CD8-positive, alpha-beta memory T cell (primary cell): ENCODE measurements around the gene PPIL6. TPM values are rescaled to one million over a fixed set of nuclear protein-coding genes. Genes with fewer than 3 reads are reported as not detected.

Experiments used
- CTCF ChIA-PET: fragments of 350-600 bp; sonication (Branson Sonifier 250); formaldehyde crosslinking; loops from one replicate; lab custom pipeline; 2021; ENCODE audit warnings: antibody characterized with exemption; lab: Charles Lee
- POLR2A ChIA-PET: fragments of 350-600 bp; sonication (Branson Sonifier 250); formaldehyde crosslinking; loops from one replicate; lab custom pipeline; 2021; ENCODE audit warnings: antibody characterized with exemption; lab: Charles Lee
- DNase-seq, 5 donors: peaks; one replicate each; pipeline versions ENCODE4 v3.0.0 to v3.0.0-alpha.2; 2020 to 2022; ENCODE audit warnings: mixed read lengths in 1 of 5
- H3K27ac ChIP-seq: one replicate; pipeline ENCODE4 v1.7.0; 2013; ENCODE audit warnings: low read depth, mild to moderate bottlenecking, low read length, moderate library complexity
- H3K27me3 ChIP-seq: 2 replicates; pipeline ENCODE4 v1.7.0; 2013; ENCODE audit warnings: low read length, mild to moderate bottlenecking; ENCODE audit not compliant: insufficient read depth, poor library complexity, severe bottlenecking
- H3K36me3 ChIP-seq: 2 replicates; pipeline ENCODE4 v1.7.0; 2013; ENCODE audit warnings: mild to moderate bottlenecking, low read length, moderate library complexity; ENCODE audit not compliant: insufficient read depth
- H3K4me1 ChIP-seq: 2 replicates; pipeline ENCODE4 v1.7.0; 2013; ENCODE audit warnings: mild to moderate bottlenecking, low read length, moderate library complexity; ENCODE audit not compliant: insufficient read depth
- H3K4me3 ChIP-seq: 2 replicates; pipeline ENCODE4 v1.7.0; 2013; ENCODE audit warnings: mild to moderate bottlenecking, low read length
- H3K9me3 ChIP-seq: 2 replicates; pipeline ENCODE4 v1.7.0; 2013; ENCODE audit warnings: mild to moderate bottlenecking, low read length
- H3K27ac Mint-ChIP-seq, 8 donors: one replicate each; pipeline ENCODE4 v1.8.0; 2020 to 2021; ENCODE audit warnings: mixed read lengths in 8 of 8, mild to moderate bottlenecking in 6 of 8, inconsistent platforms in 3 of 8, moderate library complexity in 3 of 8
- H3K27me3 Mint-ChIP-seq, 2 donors: one replicate each; pipeline ENCODE4 v1.8.0; 2020 to 2021; ENCODE audit warnings: mixed read lengths in 2 of 2, mild to moderate bottlenecking in 1 of 2, moderate library complexity in 1 of 2
- H3K36me3 Mint-ChIP-seq, 3 donors: one replicate each; pipeline ENCODE4 v1.8.0; 2020 to 2021; ENCODE audit warnings: mixed read lengths in 3 of 3, inconsistent platforms in 1 of 3, mild to moderate bottlenecking in 1 of 3
- H3K4me1 Mint-ChIP-seq, 3 donors: one replicate each; pipeline ENCODE4 v1.8.0; 2020 to 2021; ENCODE audit warnings: mixed read lengths in 3 of 3, inconsistent platforms in 1 of 3, mild to moderate bottlenecking in 1 of 3
- H3K4me3 Mint-ChIP-seq, 7 donors: one replicate each; pipeline ENCODE4 v1.8.0; 2020 to 2021; ENCODE audit warnings: mixed read lengths in 7 of 7, mild to moderate bottlenecking in 6 of 7, moderate library complexity in 4 of 7, inconsistent platforms in 2 of 7
- H3K9me3 Mint-ChIP-seq, 5 donors: one replicate each; pipeline ENCODE4 v1.8.0; 2020 to 2022; ENCODE audit warnings: mixed read lengths in 5 of 5, mild to moderate bottlenecking in 3 of 5, moderate library complexity in 2 of 5, inconsistent platforms in 1 of 5
- polyA plus RNA-seq: library from polyadenylated mRNA; unstranded; fragments of 300-500 nt; fragmentation: Illumina TruSeq; gene quantifications from one replicate; pipeline ENCODE4 v1.2.3, GENCODE V29; 2021
- total RNA-seq, 2 experiments: library from RNA; stranded (reverse); gene quantifications; one replicate each; pipeline ENCODE4 v1.2.3, GENCODE V29; 2021

The PPIL6 gene
- total and polyA plus RNA-seq, 3 experiments from 2014 or later, result 0.13 to 0.46 TPM; not detected in 1

GRCh38 chr6:109343518-109343917 is 96.9 kb downstream of the PPIL6 start:
- POLR2A ChIA-PET, result no interaction called here
- peaks cover 0 to 6% (median 5%) of the 10 kb centered on the region in 3 donors for H3K36me3 Mint-ChIP-seq
- H3K27ac ChIP-seq, result no peak overlapping the region
- H3K9me3 ChIP-seq, result no peaks in the 10 kb centered on the region
- CTCF ChIA-PET, result no interaction called here
- no peak for DNase-seq
- H3K9me3 Mint-ChIP-seq, result no peaks in the 10 kb centered on the region
- H3K4me3 ChIP-seq, result no peak overlapping the region
- no peaks in the 10 kb centered on the region for H3K4me1 Mint-ChIP-seq
- H3K27me3 ChIP-seq, result no peaks in the 10 kb centered on the region
- no peaks in the 10 kb centered on the region for H3K36me3 ChIP-seq
- peak overlapping the region in 1 of 8 donors; percentile 73 for H3K27ac Mint-ChIP-seq
- H3K27me3 Mint-ChIP-seq, result peaks cover 0 to 1% of the 10 kb centered on the region in 2 donors
- H3K4me1 ChIP-seq, result no peaks in the 10 kb centered on the region
- no peak overlapping the region for H3K4me3 Mint-ChIP-seq

- DNase-seq, result no peak
- no peaks in the 10 kb centered on the region for H3K4me1 ChIP-seq
- H3K4me3 ChIP-seq, result no peak overlapping the region
- peaks cover 0 to 1% of the 10 kb centered on the region in 2 donors for H3K27me3 Mint-ChIP-seq
- CTCF ChIA-PET, result no interaction called here
- POLR2A ChIA-PET, result no interaction called here
- H3K36me3 Mint-ChIP-seq, result peaks cover 0 to 6% (median 5%) of the 10 kb centered on the region in 3 donors
- no peaks in the 10 kb centered on the region for H3K36me3 ChIP-seq
- no peaks in the 10 kb centered on the region for H3K4me1 Mint-ChIP-seq
- no peaks in the 10 kb centered on the region for H3K27me3 ChIP-seq
- H3K4me3 Mint-ChIP-seq, result no peak overlapping the region
- H3K9me3 ChIP-seq, result no peaks in the 10 kb centered on the region
- H3K27ac Mint-ChIP-seq, result no peak overlapping the region
- H3K27ac ChIP-seq, result no peak overlapping the region
- no peaks in the 10 kb centered on the region for H3K9me3 Mint-ChIP-seq
These were observed 97.5 kb downstream of the PPIL6 start for GRCh38 chr6:109342911-109343310.

GRCh38 chr6:109342506-109342905 is 97.9 kb downstream of the PPIL6 start:
- Mint-ChIP-seq H3K27me3 (peaks cover 0 to 1% of the 10 kb centered on the region in 2 donors), H3K4me1 (no peaks in the 10 kb centered on the region), H3K27ac (no peak overlapping the region), H3K4me3 (no peak overlapping the region), H3K36me3 (peaks cover 0 to 6% (median 5%) of the 10 kb centered on the region in 3 donors), H3K9me3 (no peaks in the 10 kb centered on the region)
- H3K27ac ChIP-seq, result no peak overlapping the region
- H3K36me3 ChIP-seq, result no peaks in the 10 kb centered on the region
- DNase-seq, result no peak
- H3K4me1 ChIP-seq, result no peaks in the 10 kb centered on the region
- H3K9me3 ChIP-seq, result no peaks in the 10 kb centered on the region
- H3K27me3 ChIP-seq, result no peaks in the 10 kb centered on the region
- CTCF ChIA-PET, result no interaction called here
- H3K4me3 ChIP-seq, result no peak overlapping the region
- POLR2A ChIA-PET, result no interaction called here

GRCh38 chr6:109340811-109341210 is 99.6 kb downstream of the PPIL6 start:
- no peaks in the 10 kb centered on the region for H3K9me3 ChIP-seq
- H3K4me1 Mint-ChIP-seq, result no peaks in the 10 kb centered on the region
- CTCF ChIA-PET, result no interaction called here
- DNase-seq, result no peak
- POLR2A ChIA-PET, result no interaction called here
- H3K36me3 Mint-ChIP-seq, result peaks cover 0 to 10% (median 5%) of the 10 kb centered on the region in 3 donors
- no peaks in the 10 kb centered on the region for H3K4me1 ChIP-seq
- no peak overlapping the region for H3K4me3 Mint-ChIP-seq
- H3K27ac ChIP-seq, result no peak overlapping the region
- peaks cover 0 to 1% of the 10 kb centered on the region in 2 donors for H3K27me3 Mint-ChIP-seq
- H3K9me3 Mint-ChIP-seq, result no peaks in the 10 kb centered on the region
- no peak overlapping the region for H3K4me3 ChIP-seq
- no peaks in the 10 kb centered on the region for H3K27me3 ChIP-seq
- H3K36me3 ChIP-seq, result no peaks in the 10 kb centered on the region
- H3K27ac Mint-ChIP-seq, result no peak overlapping the region

Other genes with a start within 250 kb of the PPIL6 start
- 100 to 1,000 TPM; 246 to 259 TPM for gene CD164, start 58.2 kb downstream of the PPIL6 start, total RNA-seq
- 291 TPM for gene CD164, start 58.2 kb downstream of the PPIL6 start, polyA plus RNA-seq
- gene SMPD2, start 96 bp upstream of the PPIL6 start, total RNA-seq, result 10 to 100 TPM; 15.1 to 15.8 TPM
- 9.4 TPM for gene SMPD2, start 96 bp upstream of the PPIL6 start, polyA plus RNA-seq
- gene MICAL1, start 15.1 kb upstream of the PPIL6 start, total RNA-seq, result 10 to 100 TPM; 33.2 to 34.7 TPM
- gene MICAL1, start 15.1 kb upstream of the PPIL6 start, polyA plus RNA-seq, result 18.8 TPM
- gene ZBTB24, start 42.6 kb upstream of the PPIL6 start, total RNA-seq, result 10 to 100 TPM; 19.5 to 19.9 TPM
- 7.5 TPM for gene ZBTB24, start 42.6 kb upstream of the PPIL6 start, polyA plus RNA-seq